GM19099 (cell line): Measurements from ENCODE around the gene RAB33B.

ENCODE experiments used
- POLR2A ChIP-seq: IDR thresholded peaks from 3 replicates; pipeline ENCODE4 v1.6.1; 2011; ENCODE audit warnings: low read depth; ENCODE audit not compliant: insufficient read length; ENCODE audit errors: extremely low read depth

The RAB33B gene

GRCh38 chr4:139454111-139455045 lies at the start of gene RAB33B:
Gene RAB33B (plus strand): TSS chr4:139454121. CDS start chr4:139454196, 75 bp downstream.
- peak; percentile 7 for TF ChIP-seq POLR2A

- TF ChIP-seq POLR2A, result no peak
Observed at GRCh38 chr4:139410312-139410711, 43.6 kb upstream of the RAB33B start.

- no peak for TF ChIP-seq POLR2A
Observed at GRCh38 chr4:139416073-139416673, 37.7 kb upstream of the RAB33B start.

GRCh38 chr4:139419388-139419914 lies 34.5 kb upstream of the RAB33B start:
- no peak for TF ChIP-seq POLR2A

GRCh38 chr4:139420652-139421051 lies 33.3 kb upstream of the RAB33B start:
- TF ChIP-seq POLR2A, result no peak

- no peak for TF ChIP-seq POLR2A
Observed at GRCh38 chr4:139436122-139436521, 17.8 kb upstream of the RAB33B start.

- no peak for TF ChIP-seq POLR2A
Observed at GRCh38 chr4:139438141-139438540, 15.8 kb upstream of the RAB33B start.

- TF ChIP-seq POLR2A, result no peak
Observed at GRCh38 chr4:139441029-139441428, 12.9 kb upstream of the RAB33B start.

- no peak for TF ChIP-seq POLR2A
Observed at GRCh38 chr4:139443661-139444060, 10.3 kb upstream of the RAB33B start.

GRCh38 chr4:139450586-139450985 lies 3.3 kb upstream of the RAB33B start:
- TF ChIP-seq POLR2A, result no peak

GRCh38 chr4:139451997-139452396 lies 1.9 kb upstream of the RAB33B start:
- no peak for TF ChIP-seq POLR2A

GRCh38 chr4:139453041-139453370 lies 915 bp upstream of the RAB33B start:
- TF ChIP-seq POLR2A, result no peak

GRCh38 chr4:139453371-139454110 lies 380 bp upstream of the RAB33B start:
- TF ChIP-seq POLR2A, result peak; percentile 88

GRCh38 chr4:139455126-139455538 lies 1.2 kb downstream of the RAB33B start:
- no peak for TF ChIP-seq POLR2A

- no peak for TF ChIP-seq POLR2A
Observed at GRCh38 chr4:139457318-139457717, 3.4 kb downstream of the RAB33B start.

- no peak for TF ChIP-seq POLR2A
Observed at GRCh38 chr4:139458543-139458942, 4.6 kb downstream of the RAB33B start.

GRCh38 chr4:139458999-139459398 lies 5.1 kb downstream of the RAB33B start:
- TF ChIP-seq POLR2A, result no peak
